Activated T-cell treated with anti-CD3 and anti-CD28 coated beads for 4 hours (primary cell): ENCODE data around the gene DCDC1.

Experiments used
- DNase-seq: peaks from one replicate; pipeline ENCODE4 v3.0.0-alpha.2; 2020

DCDC1 gene

GRCh38 chr11:30893318-30893717 lies 476.2 kb downstream of the DCDC1 start:
- DNase-seq, result no peak

GRCh38 chr11:30889143-30889794 lies 480.3 kb downstream of the DCDC1 start:
- DNase-seq, result no peak

GRCh38 chr11:30879322-30880005 lies 490.1 kb downstream of the DCDC1 start:
- DNase-seq, result no peak

- no peak for DNase-seq
Observed at GRCh38 chr11:30878400-30878799, 491.1 kb downstream of the DCDC1 start.

- DNase-seq, result no peak
Observed at GRCh38 chr11:30876663-30877396, 492.7 kb downstream of the DCDC1 start.

- DNase-seq, result no peak
Observed at GRCh38 chr11:30876228-30876627, 493.3 kb downstream of the DCDC1 start.

GRCh38 chr11:30875806-30876205 lies 493.7 kb downstream of the DCDC1 start:
- DNase-seq, result no peak

- no peak for DNase-seq
Observed at GRCh38 chr11:30873924-30874610, 495.5 kb downstream of the DCDC1 start.

- DNase-seq, result no peak
Observed at GRCh38 chr11:30868626-30869081, 500.9 kb downstream of the DCDC1 start.

GRCh38 chr11:30863209-30863608 lies 506.3 kb downstream of the DCDC1 start:
- no peak for DNase-seq

- DNase-seq, result no peak
Observed at GRCh38 chr11:30861531-30861930, 508.0 kb downstream of the DCDC1 start.

- no peak for DNase-seq
Observed at GRCh38 chr11:30861064-30861463, 508.5 kb downstream of the DCDC1 start.

- DNase-seq, result no peak
Observed at GRCh38 chr11:30860146-30860545, 509.4 kb downstream of the DCDC1 start.

- no peak for DNase-seq
Observed at GRCh38 chr11:30859669-30860068, 509.9 kb downstream of the DCDC1 start.

GRCh38 chr11:30855383-30856006 lies 514.0 kb downstream of the DCDC1 start:
- no peak for DNase-seq

GRCh38 chr11:30853439-30853838 lies 516.1 kb downstream of the DCDC1 start:
- no peak for DNase-seq

- no peak for DNase-seq
Observed at GRCh38 chr11:30852645-30853044, 516.9 kb downstream of the DCDC1 start.

GRCh38 chr11:30852091-30852490 lies 517.4 kb downstream of the DCDC1 start:
- DNase-seq, result no peak

- DNase-seq, result no peak
Observed at GRCh38 chr11:30837252-30837651, 532.3 kb downstream of the DCDC1 start.

- no peak for DNase-seq
Observed at GRCh38 chr11:30832831-30833230, 536.7 kb downstream of the DCDC1 start.

- no peak for DNase-seq
Observed at GRCh38 chr11:30830681-30831080, 538.9 kb downstream of the DCDC1 start.

- DNase-seq, result no peak
Observed at GRCh38 chr11:30826911-30827310, 542.6 kb downstream of the DCDC1 start.

GRCh38 chr11:30825723-30826122 lies 543.8 kb downstream of the DCDC1 start:
- DNase-seq, result no peak
